Stimulated activated CD8-positive, alpha-beta memory T cell treated with anti-CD3 and anti-CD28 coated beads, Interleukin-12 subunit alpha, Interleukin-12 subunit beta, amount 100 ng/mL, for 24 hours (primary cell): ENCODE measurements around the gene SLC28A1.
"Not testable (repeated sequence)": the region's sequence is repeated elsewhere in the genome, so short reads cannot be mapped to it uniquely, and the experiment has no call there.

Experiments used
- DNase-seq: peaks from one replicate; pipeline ENCODE4 v3.0.0-alpha.2; 2020; ENCODE audit errors: extremely low read depth

The SLC28A1 gene

DNA sequence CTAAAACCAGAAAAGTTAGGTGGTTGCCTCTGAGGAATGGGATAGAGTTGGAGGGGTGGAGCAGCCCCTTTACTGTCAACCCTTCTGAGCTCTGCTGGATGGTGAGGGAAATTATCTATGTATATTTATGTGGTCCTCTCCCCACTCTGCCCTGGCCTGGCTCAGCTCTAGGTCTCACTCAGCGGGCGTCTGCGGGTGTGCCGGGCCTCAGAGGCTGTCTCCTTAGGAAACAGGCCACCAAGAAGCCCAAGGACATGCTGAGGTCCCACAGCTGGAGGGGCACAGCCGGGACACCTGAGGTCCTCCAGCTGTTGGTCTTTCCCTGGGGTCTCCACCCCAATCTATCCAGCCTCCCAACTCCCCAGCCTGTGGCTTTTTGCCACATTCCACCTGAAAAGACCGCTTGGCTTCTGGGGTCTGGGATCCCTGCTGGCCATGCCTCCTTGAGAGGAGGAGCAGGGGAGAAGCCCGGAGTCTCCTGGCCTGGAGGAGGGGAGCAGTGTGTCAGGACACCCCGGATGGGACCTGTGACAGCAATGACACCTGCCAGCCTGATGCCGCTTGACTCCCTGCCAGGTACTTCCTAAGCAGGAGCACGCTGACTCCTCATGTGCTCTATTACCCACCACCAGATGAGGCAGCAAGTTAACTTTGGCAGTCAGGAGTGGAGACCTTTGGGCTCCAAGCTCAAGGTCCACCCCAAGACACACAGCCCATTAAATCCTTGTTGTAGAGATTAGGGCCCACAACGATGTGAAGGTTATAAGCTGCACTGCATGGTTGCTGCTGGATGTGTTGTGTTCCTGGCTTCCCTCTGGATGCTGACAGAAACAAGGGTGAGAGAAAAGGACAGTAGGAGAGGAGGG lies at the start of gene SLC28A1:
Gene SLC28A1 (plus strand): TSS at position 747 of the 866 bp plus-strand sequence. CDS start 3,099 bp downstream, outside the sequence.
- DNase-seq, result no peak

GRCh38 chr15:84834969-84835368 lies 49.5 kb upstream of the SLC28A1 start:
- no peak for DNase-seq

DNA sequence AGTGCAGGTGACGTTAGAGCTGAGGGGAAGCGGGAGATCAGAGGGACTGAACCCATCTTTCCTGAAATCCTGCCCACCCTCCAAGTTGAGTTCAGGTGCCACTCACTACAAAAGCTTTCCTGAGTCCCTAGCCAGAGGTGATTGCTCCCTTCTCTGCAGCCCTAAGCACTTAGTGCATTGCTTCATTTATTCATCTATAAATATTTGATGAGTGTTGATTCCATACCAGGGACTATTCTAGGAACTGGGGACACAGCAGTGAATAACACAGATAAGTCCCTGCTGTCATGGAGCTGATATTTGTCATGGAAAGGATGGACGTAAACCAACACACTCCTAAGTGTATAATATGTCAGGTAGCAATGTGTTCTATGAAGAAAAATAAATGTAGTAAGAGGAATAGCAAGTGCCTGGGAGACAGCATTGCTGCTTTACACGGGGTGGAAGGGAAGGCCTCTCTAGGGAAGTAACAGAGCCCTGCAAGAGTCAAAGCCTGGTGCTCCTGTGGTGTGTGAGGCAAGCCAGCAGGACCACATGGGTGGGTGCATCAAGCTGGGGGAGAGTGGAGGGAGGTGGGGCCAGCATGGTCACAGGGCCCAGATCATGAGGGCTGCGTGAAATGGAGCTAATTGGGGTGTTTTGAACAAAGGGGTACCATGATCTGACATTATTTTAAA lies 48.7 kb upstream of the SLC28A1 start:
- no peak for DNase-seq

- no peak for DNase-seq
These were observed 47.6 kb upstream of the SLC28A1 start for GRCh38 chr15:84836844-84837243.

DNA sequence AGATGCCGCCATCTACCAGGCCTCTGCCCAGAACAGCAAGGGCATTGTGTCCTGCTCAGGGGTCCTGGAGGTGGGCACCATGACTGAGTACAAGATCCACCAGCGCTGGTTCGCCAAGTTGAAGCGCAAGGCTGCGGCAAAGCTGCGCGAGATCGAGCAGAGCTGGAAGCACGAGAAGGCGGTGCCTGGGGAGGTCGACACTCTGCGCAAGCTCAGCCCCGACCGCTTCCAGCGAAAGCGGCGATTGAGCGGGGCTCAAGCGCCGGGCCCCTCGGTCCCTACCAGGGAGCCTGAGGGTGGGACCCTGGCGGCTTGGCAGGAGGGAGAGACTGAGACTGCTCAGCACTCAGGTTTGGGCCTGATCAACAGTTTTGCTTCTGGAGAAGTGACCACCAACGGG lies 44.7 kb upstream of the SLC28A1 start:
- no peak for DNase-seq

GRCh38 chr15:84840255-84840654 lies 44.2 kb upstream of the SLC28A1 start:
- DNase-seq, result no peak

GRCh38 chr15:84840741-84841429 lies 43.6 kb upstream of the SLC28A1 start:
- DNase-seq, result no peak

DNA sequence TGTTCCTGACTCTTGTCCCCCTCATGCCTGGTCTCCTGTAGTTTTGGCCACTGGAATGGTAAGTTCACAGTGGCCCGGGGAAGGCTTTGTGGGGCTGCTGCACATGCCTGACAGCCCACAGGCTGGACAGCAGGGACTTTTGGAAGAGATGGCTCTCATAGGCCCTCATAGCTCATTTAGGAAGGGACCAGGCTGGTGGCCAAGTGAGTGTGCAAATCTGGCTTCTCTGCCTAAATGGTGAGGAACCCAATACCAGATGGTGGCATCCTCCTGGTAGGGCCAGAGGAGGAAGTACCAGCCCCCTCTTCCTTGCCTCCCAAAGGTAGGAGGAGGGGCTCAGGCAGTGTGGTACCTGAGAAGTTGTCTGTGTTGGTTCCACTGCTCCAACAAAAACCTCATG lies 41.7 kb upstream of the SLC28A1 start:
- DNase-seq, result no peak

GRCh38 chr15:84844964-84845363 lies 39.5 kb upstream of the SLC28A1 start:
- no peak for DNase-seq

DNA sequence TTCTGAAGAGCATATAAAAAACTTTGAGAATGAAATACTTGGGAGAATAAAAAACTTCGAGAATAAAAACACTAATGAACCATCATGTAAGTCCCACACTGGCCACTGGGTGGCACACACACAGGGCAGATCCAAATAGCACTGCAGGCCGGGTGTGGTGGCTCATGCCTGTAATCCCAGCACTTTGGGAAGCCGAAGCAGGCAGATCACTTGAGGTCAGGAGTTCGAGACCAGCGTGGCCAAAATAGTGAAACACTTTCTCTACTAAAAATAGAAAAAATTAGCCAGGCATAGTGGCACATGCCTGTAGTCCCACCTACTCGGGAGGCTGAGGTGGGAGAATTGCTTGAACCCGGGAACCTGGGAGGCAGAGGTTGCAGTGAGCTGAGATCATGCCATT lies 38.8 kb upstream of the SLC28A1 start:
- DNase-seq, result not testable (repeated sequence)

- DNase-seq, result no peak
These were observed 38.2 kb upstream of the SLC28A1 start for GRCh38 chr15:84846269-84846668.

GRCh38 chr15:84847382-84847781 lies 37.1 kb upstream of the SLC28A1 start:
- DNase-seq, result no peak

DNA sequence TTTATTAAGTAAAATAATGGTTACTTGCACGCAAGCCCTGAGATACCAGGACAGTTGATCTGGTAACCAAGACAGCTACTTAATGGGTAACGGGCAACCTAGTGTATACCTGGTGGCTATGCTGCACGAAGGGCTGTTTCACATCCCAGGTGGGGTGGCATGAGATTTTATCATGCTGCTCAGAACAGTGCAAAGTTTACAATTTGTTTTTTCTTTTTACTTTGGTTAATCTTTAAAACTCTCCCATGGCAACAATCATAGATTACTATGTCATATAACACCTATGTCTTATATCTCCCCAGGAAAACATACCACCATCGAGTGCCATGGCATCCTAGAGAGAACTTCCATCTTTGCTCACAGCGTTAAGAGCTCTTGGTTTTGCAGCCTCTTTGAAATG lies 32.2 kb upstream of the SLC28A1 start:
- DNase-seq, result no peak

- DNase-seq, result no peak
These were observed 29.3 kb upstream of the SLC28A1 start for GRCh38 chr15:84855136-84855535.

GRCh38 chr15:84855765-84856164 lies 28.7 kb upstream of the SLC28A1 start:
- no peak for DNase-seq

DNA sequence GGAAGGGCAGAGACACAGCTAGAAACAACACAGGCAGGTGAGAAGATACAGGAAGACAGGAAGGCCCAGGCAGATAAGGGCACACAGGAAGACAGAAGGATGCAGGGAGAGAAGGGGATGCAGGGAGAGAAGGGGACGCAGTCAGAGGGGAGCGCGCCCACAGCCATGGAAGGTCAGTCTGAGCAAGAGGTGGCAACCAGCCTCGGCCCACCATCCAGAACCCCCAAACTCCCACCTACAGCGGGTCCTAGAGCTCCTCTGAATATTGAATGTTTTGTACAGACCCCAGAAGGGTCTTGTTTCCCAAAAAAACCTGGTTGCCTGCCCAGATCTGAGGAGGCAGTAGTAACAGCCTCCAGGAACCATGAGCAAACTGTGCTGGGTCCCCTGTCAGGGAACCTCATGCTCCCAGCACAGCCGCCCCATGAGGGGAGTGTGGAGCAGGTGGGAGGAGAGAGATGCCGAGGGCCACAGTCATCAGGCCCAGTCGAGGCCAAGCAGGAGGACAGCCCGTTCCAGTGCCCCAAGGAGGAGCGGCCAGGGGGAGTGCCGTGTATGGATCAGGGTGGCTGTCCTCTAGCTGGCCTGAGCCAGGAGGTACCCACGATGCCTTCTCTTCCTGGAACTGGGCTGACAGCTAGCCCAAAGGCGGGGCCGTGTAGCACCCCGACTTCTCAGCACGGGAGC lies 27.6 kb upstream of the SLC28A1 start:
- DNase-seq, result no peak

DNA sequence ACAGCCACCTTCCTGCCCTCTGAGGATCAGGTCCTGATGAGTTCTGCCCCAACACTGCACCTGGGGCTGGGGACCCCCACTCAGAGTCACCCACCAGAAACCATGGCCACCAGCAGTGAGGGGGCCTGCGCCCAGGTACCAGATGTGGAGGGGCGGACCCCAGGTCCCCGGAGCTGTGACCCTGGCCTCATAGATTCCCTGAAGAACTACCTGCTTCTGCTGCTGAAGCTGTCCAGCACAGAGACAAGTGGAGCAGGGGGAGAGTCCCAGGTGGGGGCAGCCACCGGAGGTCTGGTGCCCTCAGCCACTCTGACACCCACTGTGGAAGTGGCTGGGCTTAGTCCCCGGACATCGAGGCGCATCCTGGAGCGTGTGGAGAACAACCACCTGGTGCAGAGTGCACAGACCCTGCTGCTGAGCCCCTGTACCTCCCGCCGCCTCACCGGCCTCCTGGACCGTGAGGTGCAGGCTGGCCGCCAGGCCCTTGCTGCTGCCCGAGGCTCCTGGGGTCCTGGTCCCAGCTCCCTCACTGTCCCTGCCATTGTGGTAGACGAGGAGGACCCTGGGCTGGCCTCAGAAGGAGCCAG lies 27.0 kb upstream of the SLC28A1 start:
- no peak for DNase-seq

GRCh38 chr15:84858231-84858630 lies 26.2 kb upstream of the SLC28A1 start:
- no peak for DNase-seq

DNA sequence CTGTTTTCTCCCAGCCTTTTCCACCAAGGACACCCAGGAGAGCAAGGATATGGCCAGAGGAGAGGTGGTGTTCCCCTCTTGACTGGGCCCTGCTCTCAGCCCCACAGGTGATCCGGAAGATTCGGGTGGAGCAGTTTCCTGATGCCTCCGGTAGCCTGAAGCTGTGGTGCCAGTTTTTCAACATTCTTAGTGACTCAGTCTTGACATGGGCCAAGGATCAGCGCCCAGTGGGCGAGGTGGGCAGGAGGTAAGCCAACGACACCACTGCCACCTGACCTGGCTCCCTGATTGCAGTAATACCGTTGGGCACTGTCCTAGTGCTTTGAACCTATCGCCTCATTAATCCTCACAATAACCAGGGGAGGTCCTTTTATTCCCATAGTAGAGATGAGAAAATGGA lies 25.3 kb upstream of the SLC28A1 start:
- DNase-seq, result no peak

GRCh38 chr15:84859651-84860050 lies 24.8 kb upstream of the SLC28A1 start:
- no peak for DNase-seq

GRCh38 chr15:84861781-84862180 lies 22.7 kb upstream of the SLC28A1 start:
- no peak for DNase-seq
